GM23338 (cell line): ENCODE results near the gene LAGE3.
"Not testable (repeated sequence)": the region's sequence is repeated elsewhere in the genome, so short reads cannot be mapped to it uniquely, and the experiment has no call there.

Source experiments
- CREB1 ChIP-seq: fragments of 250-450 bp; sonication (Bioruptor Pico); IDR thresholded peaks from 2 replicates; pipeline ENCODE4 v1.5.0; 2020; ENCODE audit warnings: low read depth, mild to moderate bottlenecking, moderate library complexity
- EZH2 ChIP-seq: fragments of 200-600 bp; sonication (generic); IDR thresholded peaks from one replicate; pipeline ENCODE4 v1.8.0; 2017; ENCODE audit warnings: antibody characterized with exemption, mild to moderate bottlenecking, low read depth; ENCODE audit not compliant: unreplicated experiment
- TF ChIP-seq, protein P1 (sequence below), 2 experiments: fragments of 200-600 bp in 1 of 2; sonication (generic) in 1 of 2; conservative IDR thresholded peaks; 2 replicates each; pipeline versions ENCODE4 v1.5.1 to v1.6.1; 2016 to 2017; ENCODE audit warnings: antibody characterized with exemption in 2 of 2, low read depth in 2 of 2, mild to moderate bottlenecking in 2 of 2, moderate library complexity in 1 of 2

DNA sequence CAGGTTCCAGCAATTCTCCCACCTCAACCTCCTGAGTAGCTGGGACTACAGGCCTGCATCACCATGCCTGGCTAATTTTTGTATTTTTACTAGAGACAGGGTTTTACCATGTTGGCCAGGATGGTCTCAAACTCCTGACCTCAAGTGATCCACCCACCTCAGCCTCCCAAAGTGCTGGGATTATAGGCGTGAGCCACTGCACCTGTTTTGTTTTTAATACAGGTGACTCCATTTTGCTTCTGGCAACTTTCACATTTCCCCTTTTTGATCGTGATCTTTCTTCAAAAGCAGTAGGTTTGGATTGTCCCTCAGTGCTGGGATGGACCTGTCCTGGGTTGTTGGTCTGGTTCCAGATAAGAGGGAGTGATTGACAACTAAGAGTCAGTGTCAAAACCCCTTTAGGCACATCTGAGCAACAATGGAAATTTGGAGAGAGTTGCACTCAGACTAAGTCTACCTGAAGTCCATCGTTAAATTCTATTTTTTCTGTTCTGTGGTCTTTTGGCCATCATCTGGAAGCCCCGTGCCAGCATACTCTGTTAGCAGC lies 17.6 kb upstream of the LAGE3 start:
- TF ChIP-seq, protein P1, sequence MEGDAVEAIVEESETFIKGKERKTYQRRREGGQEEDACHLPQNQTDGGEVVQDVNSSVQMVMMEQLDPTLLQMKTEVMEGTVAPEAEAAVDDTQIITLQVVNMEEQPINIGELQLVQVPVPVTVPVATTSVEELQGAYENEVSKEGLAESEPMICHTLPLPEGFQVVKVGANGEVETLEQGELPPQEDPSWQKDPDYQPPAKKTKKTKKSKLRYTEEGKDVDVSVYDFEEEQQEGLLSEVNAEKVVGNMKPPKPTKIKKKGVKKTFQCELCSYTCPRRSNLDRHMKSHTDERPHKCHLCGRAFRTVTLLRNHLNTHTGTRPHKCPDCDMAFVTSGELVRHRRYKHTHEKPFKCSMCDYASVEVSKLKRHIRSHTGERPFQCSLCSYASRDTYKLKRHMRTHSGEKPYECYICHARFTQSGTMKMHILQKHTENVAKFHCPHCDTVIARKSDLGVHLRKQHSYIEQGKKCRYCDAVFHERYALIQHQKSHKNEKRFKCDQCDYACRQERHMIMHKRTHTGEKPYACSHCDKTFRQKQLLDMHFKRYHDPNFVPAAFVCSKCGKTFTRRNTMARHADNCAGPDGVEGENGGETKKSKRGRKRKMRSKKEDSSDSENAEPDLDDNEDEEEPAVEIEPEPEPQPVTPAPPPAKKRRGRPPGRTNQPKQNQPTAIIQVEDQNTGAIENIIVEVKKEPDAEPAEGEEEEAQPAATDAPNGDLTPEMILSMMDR (conservative IDR thresholded peaks at IDR 0.05; ENCODE audit: low read depth in 2 of 2) = not testable (repeated sequence)
- TF ChIP-seq CREB1 (CRISPR knock-in tag); EZH2: not testable (repeated sequence)
